HepG2 (cell line): Measurements from ENCODE around the gene ZFAND2B. TPM values are rescaled to one million over a fixed set of nuclear protein-coding genes. Genes with fewer than 3 reads are reported as not detected.

Experiments used
- JARID2 ChIP-seq: sonication (generic); formaldehyde crosslinking; IDR thresholded peaks from 2 replicates; pipeline ENCODE4 v1.8.1; 2023; ENCODE audit warnings: missing genetic modification reagents, inconsistent platforms; ENCODE audit not compliant: insufficient replicate concordance
- KDM5B ChIP-seq: sonication (generic); formaldehyde crosslinking; IDR thresholded peaks from 2 replicates; pipeline ENCODE4 v1.4.0; 2020; ENCODE audit warnings: missing genetic modification reagents, mild to moderate bottlenecking, borderline replicate concordance
- KLF6 ChIP-seq: IDR thresholded peaks from 2 replicates; pipeline ENCODE4 v1.8.0; 2016; ENCODE audit warnings: missing biosample characterization, missing genetic modification reagents
- MAZ ChIP-seq, 2 experiments: sonication (generic) in 1 of 2; formaldehyde crosslinking in 1 of 2; IDR thresholded peaks; 2 replicates each; pipeline versions ENCODE4 v1.5.0 to v1.6.1; 2012 to 2020; ENCODE audit warnings: low read depth in 2 of 2, mild to moderate bottlenecking in 2 of 2, borderline replicate concordance in 1 of 2, improper control_type of control experiment in 1 of 2, low read length in 1 of 2, missing genetic modification reagents in 1 of 2, moderate library complexity in 1 of 2
- NCOA5 ChIP-seq: sonication (generic); formaldehyde crosslinking; IDR thresholded peaks from 2 replicates; pipeline ENCODE4 v1.4.0; 2020; ENCODE audit warnings: missing genetic modification reagents
- PPARG ChIP-seq: conservative IDR thresholded peaks from 2 replicates; pipeline ENCODE4 v1.6.1; 2016; ENCODE audit warnings: missing biosample characterization, missing genetic modification reagents
- SNAPC2 ChIP-seq: sonication (generic); formaldehyde crosslinking; IDR thresholded peaks from 2 replicates; pipeline ENCODE4 v1.8.1; 2022; ENCODE audit warnings: mild to moderate bottlenecking, missing genetic modification reagents
- SRF ChIP-seq: IDR thresholded peaks from 2 replicates; pipeline ENCODE4 v1.6.1; 2011; ENCODE audit warnings: mild to moderate bottlenecking, low read depth, low read length, moderate library complexity
- TEAD3 ChIP-seq: optimal IDR thresholded peaks from 2 replicates; pipeline ENCODE3; 2016; ENCODE audit warnings: borderline replicate concordance
- YEATS2 ChIP-seq: sonication (generic); formaldehyde crosslinking; IDR thresholded peaks from 2 replicates; pipeline ENCODE4 v1.4.0; 2020; ENCODE audit warnings: missing genetic modification reagents, borderline replicate concordance
- ZNF10 ChIP-seq: sonication (generic); formaldehyde crosslinking; IDR thresholded peaks from 2 replicates; pipeline ENCODE4 v1.4.0; 2020; ENCODE audit warnings: mild to moderate bottlenecking, low read depth, missing genetic modification reagents, borderline replicate concordance
- ZNF136 ChIP-seq: sonication (generic); formaldehyde crosslinking; IDR thresholded peaks from 2 replicates; pipeline ENCODE4 v1.8.1; 2022; ENCODE audit warnings: low read depth, mild to moderate bottlenecking, moderate library complexity, missing genetic modification reagents
- ZNF235 ChIP-seq: sonication (generic); formaldehyde crosslinking; IDR thresholded peaks from 2 replicates; pipeline ENCODE4 v1.8.1; 2023; ENCODE audit warnings: mild to moderate bottlenecking, missing genetic modification reagents, borderline replicate concordance
- ZNF724P ChIP-seq: sonication (generic); formaldehyde crosslinking; IDR thresholded peaks from 2 replicates; pipeline ENCODE4 v1.8.0; 2022; ENCODE audit warnings: missing genetic modification reagents, borderline replicate concordance
- polyA plus RNA-seq, 8 experiments: library from polyadenylated mRNA; depleted of rRNA in 3 of 8; stranded (reverse) in 7 of 8; unstranded in 1 of 8; fragments of >200 nt; fragmentation: Illumina TruSeq in 4 of 8; extraction: Trizol in 4 of 8; gene quantifications; 2 replicates each; pipeline versions ENCODE4 v1.2.1 to v1.2.3, GENCODE V29; 2011 to 2016; ENCODE audit warnings: low read depth in 4 of 8, missing spikeins in 1 of 8, mixed read lengths in 1 of 8; ENCODE audit not compliant: insufficient read depth in 1 of 8
- total RNA-seq, 5 experiments: library from RNA; depleted of rRNA; stranded (reverse); fragments of >200 nt; fragmentation: Illumina TruSeq; extraction: Trizol; gene quantifications; 2 replicates each; pipeline ENCODE4 v1.2.3, GENCODE V29; 2016; ENCODE audit warnings: low read depth in 1 of 5
- TF ChIP-seq, protein P1 (sequence below): sonication (generic); formaldehyde crosslinking; IDR thresholded peaks from 2 replicates; pipeline ENCODE4 v1.4.0; 2020; ENCODE audit warnings: mild to moderate bottlenecking, low read depth, missing genetic modification reagents
- TF ChIP-seq, protein P2 (sequence below): sonication (generic); formaldehyde crosslinking; IDR thresholded peaks from 2 replicates; pipeline ENCODE4 v1.4.0; 2020; ENCODE audit warnings: low read depth, missing genetic modification reagents
- TF ChIP-seq, protein P3 (sequence below): sonication (generic); formaldehyde crosslinking; IDR thresholded peaks from 2 replicates; pipeline ENCODE4 v1.4.0; 2020; ENCODE audit warnings: missing genetic modification reagents, borderline replicate concordance

The ZFAND2B gene
- total and polyA plus RNA-seq, 2 of the 13 experiments (the other 11 are each of a cell fraction or from before 2014, with no cell fraction given) = 53.3 to 115 TPM

DNA sequence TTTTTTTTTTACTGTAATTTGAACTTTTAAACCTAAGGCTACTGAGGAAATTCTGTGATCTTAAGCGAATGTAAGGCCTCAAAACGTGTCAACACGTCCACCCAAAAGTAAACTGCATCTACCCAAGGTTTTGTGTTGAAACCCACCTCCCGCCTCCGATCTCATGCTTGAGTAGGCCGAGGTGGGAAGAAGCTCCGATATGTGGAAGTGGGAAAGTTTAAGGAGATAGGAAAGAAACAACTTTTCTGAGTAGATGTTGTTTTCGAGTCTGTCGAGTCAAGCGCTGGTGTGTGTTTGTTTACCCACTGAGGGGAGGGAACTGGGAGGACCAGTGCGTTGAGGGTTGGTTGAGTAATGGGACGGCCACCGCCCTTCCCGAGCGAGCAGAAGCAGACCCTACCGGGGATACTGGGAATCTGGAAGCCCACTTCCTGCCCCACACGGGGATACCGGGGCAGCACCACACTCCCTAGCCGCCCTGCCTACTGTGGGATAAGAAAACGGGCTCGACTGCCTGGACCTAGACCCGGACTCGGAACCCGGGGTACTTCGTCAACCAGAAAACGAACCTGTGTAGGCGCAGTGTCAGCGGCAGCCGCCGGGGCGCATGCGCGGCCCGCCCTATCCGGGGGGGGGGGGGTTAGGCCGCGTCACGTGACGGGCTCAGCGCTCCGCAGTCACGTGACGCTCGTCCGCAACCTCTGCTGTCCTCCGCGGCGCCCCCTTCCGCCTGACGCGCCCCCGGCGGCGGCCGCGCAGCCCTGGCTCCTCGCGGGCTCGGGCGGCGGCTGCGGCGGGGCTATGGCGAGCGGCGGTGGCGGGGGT, 28.8 kb upstream of the ZFAND2B start, which contains the start of gene RETREG2 (continued):
- TF ChIP-seq JARID2 (CRISPR knock-in tag) (no peak), PPARG (CRISPR knock-in tag) (no peak), SNAPC2 (CRISPR knock-in tag) (0 out of 2 replicates have a peak, but pooled peaks have one; percentile 78), ZNF235 (peak; percentile 93), TEAD3 (no peak), YEATS2 (CRISPR knock-in tag) (peak; percentile 56; the same call in 1 of the 2 replicates), NCOA5 (no peak), SRF (no peak), ZNF10 (CRISPR knock-in tag) (no peak), ZNF136 (0 out of 2 replicates have a peak, but pooled peaks have one; percentile 32), ZNF724P (CRISPR knock-in tag) (0 out of 2 replicates have a peak, but pooled peaks have one; percentile 43), MAZ (IDR thresholded peaks at IDR 0.05; ENCODE audit: borderline replicate concordance, low read depth, low read length) (peak; percentile 87), MAZ (CRISPR knock-in tag; IDR thresholded peaks at IDR 0.05; ENCODE audit: low read depth) (peak; percentile 94; the same call in 1 of the 2 replicates), KLF6 (CRISPR knock-in tag) (peak; percentile 74; the same call in 1 of the 2 replicates), KDM5B (CRISPR knock-in tag) (peak; percentile 85; the same call in 1 of the 2 replicates)
- TF ChIP-seq, protein P1, sequence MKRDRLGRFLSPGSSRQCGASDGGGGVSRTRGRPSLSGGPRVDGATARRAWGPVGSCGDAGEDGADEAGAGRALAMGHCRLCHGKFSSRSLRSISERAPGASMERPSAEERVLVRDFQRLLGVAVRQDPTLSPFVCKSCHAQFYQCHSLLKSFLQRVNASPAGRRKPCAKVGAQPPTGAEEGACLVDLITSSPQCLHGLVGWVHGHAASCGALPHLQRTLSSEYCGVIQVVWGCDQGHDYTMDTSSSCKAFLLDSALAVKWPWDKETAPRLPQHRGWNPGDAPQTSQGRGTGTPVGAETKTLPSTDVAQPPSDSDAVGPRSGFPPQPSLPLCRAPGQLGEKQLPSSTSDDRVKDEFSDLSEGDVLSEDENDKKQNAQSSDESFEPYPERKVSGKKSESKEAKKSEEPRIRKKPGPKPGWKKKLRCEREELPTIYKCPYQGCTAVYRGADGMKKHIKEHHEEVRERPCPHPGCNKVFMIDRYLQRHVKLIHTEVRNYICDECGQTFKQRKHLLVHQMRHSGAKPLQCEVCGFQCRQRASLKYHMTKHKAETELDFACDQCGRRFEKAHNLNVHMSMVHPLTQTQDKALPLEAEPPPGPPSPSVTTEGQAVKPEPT (CRISPR knock-in tag) = 0 out of 2 replicates have a peak, but pooled peaks have one; percentile 60
- TF ChIP-seq, protein P2, sequence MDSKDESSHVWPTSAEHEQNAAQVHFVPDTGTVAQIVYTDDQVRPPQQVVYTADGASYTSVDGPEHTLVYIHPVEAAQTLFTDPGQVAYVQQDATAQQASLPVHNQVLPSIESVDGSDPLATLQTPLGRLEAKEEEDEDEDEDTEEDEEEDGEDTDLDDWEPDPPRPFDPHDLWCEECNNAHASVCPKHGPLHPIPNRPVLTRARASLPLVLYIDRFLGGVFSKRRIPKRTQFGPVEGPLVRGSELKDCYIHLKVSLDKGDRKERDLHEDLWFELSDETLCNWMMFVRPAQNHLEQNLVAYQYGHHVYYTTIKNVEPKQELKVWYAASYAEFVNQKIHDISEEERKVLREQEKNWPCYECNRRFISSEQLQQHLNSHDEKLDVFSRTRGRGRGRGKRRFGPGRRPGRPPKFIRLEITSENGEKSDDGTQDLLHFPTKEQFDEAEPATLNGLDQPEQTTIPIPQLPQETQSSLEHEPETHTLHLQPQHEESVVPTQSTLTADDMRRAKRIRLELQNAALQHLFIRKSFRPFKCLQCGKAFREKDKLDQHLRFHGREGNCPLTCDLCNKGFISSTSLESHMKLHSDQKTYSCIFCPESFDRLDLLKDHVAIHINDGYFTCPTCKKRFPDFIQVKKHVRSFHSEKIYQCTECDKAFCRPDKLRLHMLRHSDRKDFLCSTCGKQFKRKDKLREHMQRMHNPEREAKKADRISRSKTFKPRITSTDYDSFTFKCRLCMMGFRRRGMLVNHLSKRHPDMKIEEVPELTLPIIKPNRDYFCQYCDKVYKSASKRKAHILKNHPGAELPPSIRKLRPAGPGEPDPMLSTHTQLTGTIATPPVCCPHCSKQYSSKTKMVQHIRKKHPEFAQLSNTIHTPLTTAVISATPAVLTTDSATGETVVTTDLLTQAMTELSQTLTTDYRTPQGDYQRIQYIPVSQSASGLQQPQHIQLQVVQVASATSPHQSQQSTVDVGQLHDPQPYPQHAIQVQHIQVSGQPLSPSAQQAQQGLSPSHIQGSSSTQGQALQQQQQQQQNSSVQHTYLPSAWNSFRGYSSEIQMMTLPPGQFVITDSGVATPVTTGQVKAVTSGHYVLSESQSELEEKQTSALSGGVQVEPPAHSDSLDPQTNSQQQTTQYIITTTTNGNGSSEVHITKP = no peak
- TF ChIP-seq, protein P3, sequence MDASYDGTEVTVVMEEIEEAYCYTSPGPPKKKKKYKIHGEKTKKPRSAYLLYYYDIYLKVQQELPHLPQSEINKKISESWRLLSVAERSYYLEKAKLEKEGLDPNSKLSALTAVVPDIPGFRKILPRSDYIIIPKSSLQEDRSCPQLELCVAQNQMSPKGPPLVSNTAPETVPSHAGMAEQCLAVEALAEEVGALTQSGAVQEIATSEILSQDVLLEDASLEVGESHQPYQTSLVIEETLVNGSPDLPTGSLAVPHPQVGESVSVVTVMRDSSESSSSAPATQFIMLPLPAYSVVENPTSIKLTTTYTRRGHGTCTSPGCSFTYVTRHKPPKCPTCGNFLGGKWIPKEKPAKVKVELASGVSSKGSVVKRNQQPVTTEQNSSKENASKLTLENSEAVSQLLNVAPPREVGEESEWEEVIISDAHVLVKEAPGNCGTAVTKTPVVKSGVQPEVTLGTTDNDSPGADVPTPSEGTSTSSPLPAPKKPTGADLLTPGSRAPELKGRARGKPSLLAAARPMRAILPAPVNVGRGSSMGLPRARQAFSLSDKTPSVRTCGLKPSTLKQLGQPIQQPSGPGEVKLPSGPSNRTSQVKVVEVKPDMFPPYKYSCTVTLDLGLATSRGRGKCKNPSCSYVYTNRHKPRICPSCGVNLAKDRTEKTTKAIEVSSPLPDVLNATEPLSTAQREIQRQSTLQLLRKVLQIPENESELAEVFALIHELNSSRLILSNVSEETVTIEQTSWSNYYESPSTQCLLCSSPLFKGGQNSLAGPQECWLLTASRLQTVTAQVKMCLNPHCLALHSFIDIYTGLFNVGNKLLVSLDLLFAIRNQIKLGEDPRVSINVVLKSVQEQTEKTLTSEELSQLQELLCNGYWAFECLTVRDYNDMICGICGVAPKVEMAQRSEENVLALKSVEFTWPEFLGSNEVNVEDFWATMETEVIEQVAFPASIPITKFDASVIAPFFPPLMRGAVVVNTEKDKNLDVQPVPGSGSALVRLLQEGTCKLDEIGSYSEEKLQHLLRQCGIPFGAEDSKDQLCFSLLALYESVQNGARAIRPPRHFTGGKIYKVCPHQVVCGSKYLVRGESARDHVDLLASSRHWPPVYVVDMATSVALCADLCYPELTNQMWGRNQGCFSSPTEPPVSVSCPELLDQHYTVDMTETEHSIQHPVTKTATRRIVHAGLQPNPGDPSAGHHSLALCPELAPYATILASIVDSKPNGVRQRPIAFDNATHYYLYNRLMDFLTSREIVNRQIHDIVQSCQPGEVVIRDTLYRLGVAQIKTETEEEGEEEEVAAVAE (CRISPR knock-in tag) = no peak
